Caki2 (cell line): ENCODE data around the gene PGA3. TPM values are rescaled to one million over a fixed set of nuclear protein-coding genes. Genes with fewer than 3 reads are reported as not detected.
"Not testable (repeated sequence)": the region's sequence is repeated elsewhere in the genome, so short reads cannot be mapped to it uniquely, and the experiment has no call there.

Experiments used
- DNase-seq: peaks from one replicate; pipeline ENCODE4 v3.0.0-alpha.2; 2015; ENCODE audit warnings: low read depth
- in situ Hi-C: cut with HindIII; loops from 2 replicates; pipeline ENCODE4 v1.10.0; 2016; ENCODE audit warnings: low sequenced_read_pairs, low pct_unique_long_range_greater_than_20kb, mixed read lengths
- total RNA-seq: library from RNA; depleted of rRNA; stranded (reverse); fragments of >200 nt; shearing (Covaris generic); gene quantifications from 2 replicates; pipeline ENCODE4 v1.2.3, GENCODE V29; 2014; ENCODE audit warnings: low replicate concordance

Gene PGA3
- total RNA-seq, 1 experiment from 2014 or later: not detected

GRCh38 chr11:61232548-61233145, 29.3 kb downstream of the PGA3 start:
- DNase-seq, in situ Hi-C loops: not testable (repeated sequence)

GRCh38 chr11:61237130-61237529, 33.8 kb downstream of the PGA3 start:
- in situ Hi-C loops, DNase-seq: not testable (repeated sequence)

DNA sequence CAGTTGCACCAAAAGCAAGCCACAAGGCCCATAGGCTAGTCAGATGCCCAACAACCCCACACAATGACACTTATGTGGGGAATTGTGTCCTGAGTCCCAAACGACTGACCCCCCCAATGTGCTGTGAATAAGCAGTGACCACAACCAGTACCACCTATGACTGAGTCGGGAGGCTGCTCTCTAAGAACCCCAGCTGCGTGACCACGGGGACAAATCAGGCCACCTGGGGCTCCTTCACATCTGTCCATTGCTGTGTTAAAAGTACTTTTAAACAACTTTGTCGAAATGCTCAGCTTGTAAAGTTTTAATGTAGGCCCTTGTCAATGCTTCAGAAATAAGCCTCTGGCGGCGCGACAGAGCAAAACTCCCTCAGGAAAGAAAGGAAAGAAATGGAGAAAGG, 37.0 kb downstream of the PGA3 start:
- DNase-seq, in situ Hi-C loops: not testable (repeated sequence)

DNA sequence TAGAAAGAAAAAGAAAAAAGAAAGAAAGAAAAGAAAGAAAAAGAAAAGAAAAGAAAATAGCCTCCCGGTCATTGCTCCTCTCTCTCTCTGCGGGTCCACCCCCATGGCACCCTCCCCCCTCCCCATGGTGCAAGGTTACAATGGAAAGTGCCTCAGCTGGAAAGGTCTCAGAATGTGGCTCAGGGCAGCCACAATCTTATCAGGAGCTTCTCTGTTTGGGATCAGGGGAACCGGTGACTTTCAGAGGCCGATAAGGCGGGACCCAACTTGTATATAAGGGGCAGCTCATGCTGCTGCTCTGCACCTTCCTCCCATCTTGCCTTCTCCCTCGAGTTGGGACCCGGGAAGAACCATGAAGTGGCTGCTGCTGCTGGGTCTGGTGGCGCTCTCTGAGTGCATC, 37.6 kb downstream of the PGA3 start, which contains the start of gene PGA5:
PGA5 (plus strand) TSS at position 301 of the 400 bp plus-strand sequence; CDS start at position 353, 52 bp downstream.
- in situ Hi-C loops, DNase-seq: not testable (repeated sequence)

DNA sequence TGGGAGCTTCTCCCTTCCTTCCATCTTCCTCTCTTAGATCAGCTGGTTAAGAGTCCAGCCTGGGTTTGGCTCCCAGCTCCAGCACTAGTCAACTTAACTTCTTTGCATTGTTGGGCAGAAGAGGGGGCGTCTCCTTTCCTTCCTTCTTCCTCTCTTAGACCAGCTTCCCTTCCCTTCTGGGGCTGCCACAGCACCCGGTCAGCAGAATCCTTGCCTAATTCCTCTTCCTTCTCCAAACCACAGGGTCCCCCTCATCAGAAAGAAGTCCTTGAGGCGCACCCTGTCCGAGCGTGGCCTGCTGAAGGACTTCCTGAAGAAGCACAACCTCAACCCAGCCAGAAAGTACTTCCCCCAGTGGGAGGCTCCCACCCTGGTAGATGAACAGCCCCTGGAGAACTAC, 38.2 kb downstream of the PGA3 start:
- DNase-seq, in situ Hi-C loops: not testable (repeated sequence)

GRCh38 chr11:61245284-61245964, 42.1 kb downstream of the PGA3 start:
- in situ Hi-C loops: not testable (repeated sequence)

DNA sequence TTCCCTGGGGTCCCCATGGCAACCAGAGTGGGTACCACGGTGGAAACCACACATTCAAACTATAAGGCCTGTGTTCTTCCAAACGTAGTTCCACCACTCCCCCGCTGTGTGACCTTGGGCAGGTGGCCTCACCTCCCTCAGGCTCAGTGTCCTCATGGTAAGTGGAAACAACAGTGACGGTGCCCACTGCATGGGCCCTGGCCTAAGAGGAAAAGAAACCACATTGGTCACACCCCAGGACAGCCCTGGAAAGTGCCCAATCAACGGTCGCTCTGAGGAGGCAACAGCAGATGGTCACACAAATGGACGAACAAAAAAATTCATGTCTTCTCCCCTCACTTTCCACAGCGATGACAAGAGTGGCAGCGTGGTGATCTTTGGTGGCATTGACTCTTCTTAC, 44.8 kb downstream of the PGA3 start:
- DNase-seq, in situ Hi-C loops: not testable (repeated sequence)

More at GRCh38 chr11:61245284-61245964, 42.1 kb downstream of the PGA3 start:
- not testable (repeated sequence) for DNase-seq

- in situ Hi-C loops, DNase-seq: not testable (repeated sequence)
These were observed 45.9 kb downstream of the PGA3 start for GRCh38 chr11:61249201-61249600.

- DNase-seq: peak; percentile 24
- in situ Hi-C loops: not testable (repeated sequence)
These were observed 47.8 kb downstream of the PGA3 start for GRCh38 chr11:61250796-61251765.

DNA sequence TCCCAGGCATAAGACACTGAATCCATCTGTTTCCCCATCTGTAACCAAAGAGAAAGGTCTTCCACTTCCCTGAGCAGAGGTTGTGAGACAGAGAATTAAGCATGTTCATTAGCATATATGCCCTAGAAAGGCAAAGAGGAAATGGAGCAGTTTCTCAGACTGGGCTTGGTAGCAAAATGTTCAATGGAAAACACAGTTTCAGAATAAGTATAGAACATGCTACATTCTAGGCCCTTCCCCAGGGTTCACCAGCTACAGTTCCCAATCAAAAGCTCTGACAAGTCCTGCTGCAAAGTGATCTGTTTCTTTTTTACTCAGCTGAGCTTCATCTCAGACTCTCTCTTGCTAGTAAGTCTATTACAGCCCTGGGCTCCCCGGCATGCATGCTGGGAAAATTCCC, 49.0 kb downstream of the PGA3 start:
- DNase-seq, in situ Hi-C loops: not testable (repeated sequence)

GRCh38 chr11:61254403-61255025, 51.2 kb downstream of the PGA3 start:
- in situ Hi-C loops: no loop called here
- peak; percentile 38 for DNase-seq

- no peak for DNase-seq
- in situ Hi-C loops: no loop called here
These were observed 53.6 kb downstream of the PGA3 start for GRCh38 chr11:61256710-61257482.

GRCh38 chr11:61258546-61258945, 55.2 kb downstream of the PGA3 start:
- in situ Hi-C loops: no loop called here

DNA sequence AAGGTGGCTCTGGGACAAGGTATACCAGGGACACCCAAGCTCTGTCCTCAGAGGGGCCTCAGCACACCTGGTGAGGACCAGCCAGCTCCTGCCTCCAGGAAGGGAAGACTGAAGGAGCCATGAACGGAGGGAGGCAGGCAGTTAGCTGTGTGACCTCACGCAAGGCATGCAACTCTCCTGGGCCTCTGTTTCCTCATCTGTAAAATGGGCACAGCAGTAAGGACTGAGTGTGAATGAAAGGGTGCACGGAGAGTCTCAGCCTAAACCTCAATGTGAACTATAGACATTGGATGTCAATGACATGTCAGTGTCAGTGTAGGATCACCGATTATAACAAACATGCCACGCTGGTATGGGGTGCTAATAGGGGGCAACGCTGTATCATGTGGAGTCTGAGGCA, 56.0 kb downstream of the PGA3 start:
- no peak for DNase-seq
- in situ Hi-C loops: no loop called here

More at GRCh38 chr11:61258546-61258945, 55.2 kb downstream of the PGA3 start:
- no peak for DNase-seq
